GF-D8 (cell line): ENCODE measurements around the gene DES.

Experiments used
- DNase-seq: peaks from one replicate; lab custom pipeline; 2025; lab: John Stamatoyannopoulos, UW

Gene DES

DNA sequence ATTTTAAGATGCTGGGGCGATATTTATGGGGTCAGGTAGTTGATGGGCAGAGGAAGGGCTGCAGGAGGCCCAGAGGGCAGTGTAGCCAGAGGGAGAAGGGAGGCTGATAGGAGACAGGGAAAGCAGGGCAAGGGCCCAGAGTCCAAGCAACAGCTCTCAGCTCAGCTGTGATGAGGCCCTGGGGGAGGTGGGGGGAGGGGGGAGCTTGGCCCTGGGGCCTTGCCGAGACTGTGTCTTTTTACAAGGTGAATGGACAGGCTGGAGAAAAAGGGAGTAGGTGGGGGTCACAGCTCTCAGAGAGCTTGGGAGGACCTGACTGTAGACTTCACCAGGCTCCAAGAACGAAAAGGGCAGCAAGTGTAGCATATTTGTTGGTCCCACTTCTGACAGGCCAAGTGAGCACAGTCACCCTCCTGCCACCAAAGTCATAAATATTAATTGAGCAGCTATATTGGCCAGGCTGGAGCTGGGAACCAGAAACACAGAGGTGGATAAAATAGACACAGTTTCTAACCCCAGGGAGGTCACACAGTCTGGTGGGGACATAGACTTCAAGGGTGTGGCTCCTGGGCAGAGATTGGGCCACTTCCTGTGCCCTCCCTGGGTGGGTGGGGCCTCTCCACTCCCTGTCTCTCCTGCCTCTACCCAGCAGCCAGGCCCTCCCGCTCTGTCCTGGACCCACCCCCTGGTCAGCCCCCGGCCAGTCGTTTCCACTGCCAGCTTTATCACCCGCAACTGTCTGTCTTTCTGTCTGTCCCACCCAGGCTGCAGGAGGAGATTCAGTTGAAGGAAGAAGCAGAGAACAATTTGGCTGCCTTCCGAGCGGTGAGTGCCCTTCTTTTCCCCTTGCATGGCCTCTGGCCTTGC lies 1.4 kb downstream of the DES start:
- no peak for DNase-seq

DNA sequence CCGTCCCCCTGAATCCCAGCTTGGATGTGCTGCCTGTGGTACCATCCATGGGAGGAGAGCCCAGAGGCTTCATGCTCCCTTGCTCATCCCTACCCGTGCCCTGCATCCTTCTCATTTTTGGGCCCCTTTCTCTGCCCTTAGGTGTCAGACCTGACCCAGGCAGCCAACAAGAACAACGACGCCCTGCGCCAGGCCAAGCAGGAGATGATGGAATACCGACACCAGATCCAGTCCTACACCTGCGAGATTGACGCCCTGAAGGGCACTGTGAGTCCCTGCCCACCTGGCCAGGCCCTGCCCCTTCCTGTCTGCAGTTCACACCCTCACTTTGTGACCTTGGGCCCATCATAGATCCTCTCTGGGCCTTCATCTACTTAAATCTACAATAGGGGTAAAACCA lies 2.5 kb downstream of the DES start:
- no peak for DNase-seq

DNA sequence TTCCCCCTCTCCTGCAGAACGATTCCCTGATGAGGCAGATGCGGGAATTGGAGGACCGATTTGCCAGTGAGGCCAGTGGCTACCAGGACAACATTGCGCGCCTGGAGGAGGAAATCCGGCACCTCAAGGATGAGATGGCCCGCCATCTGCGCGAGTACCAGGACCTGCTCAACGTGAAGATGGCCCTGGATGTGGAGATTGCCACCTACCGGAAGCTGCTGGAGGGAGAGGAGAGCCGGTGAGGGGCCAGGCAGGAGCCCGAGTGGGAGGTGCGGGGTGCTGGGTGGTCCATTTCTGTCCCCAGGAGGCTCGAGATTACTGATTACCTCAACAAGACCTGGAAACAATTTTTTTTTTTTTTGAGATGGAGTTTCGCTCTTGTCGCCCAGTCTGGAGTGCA lies 3.1 kb downstream of the DES start:
- no peak for DNase-seq

DNA sequence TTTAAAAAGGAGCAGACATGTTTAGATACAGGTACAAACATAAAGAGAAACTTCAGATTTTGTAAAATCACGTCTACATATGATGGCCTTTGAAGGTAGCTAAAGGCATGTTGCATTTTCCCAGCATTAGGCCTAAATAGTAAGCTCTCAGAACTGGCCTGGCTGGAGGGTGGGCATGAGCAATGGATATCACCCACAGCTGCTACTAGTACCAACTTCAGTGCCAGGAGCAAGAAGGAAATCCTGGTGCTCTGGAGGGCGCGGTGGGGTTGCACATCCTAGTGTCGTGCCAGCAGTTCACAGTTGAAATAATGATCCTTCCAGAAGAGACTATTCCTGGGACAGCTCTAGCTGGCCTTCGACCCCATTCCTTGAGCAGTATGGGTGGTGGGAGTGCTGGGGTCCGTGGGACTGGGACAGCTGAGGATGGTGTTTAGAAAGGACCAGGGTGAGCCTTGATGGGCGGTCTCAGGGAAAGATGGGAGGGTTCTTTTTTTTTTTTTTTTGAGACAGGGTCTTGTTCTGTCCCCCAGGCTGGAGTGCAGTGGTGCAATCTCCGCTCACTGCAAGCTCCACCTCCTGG lies 4.9 kb downstream of the DES start:
- no peak for DNase-seq

- DNase-seq, result no peak
Measured at GRCh38 chr2:219423652-219424377, 5.6 kb downstream of the DES start.

DNA sequence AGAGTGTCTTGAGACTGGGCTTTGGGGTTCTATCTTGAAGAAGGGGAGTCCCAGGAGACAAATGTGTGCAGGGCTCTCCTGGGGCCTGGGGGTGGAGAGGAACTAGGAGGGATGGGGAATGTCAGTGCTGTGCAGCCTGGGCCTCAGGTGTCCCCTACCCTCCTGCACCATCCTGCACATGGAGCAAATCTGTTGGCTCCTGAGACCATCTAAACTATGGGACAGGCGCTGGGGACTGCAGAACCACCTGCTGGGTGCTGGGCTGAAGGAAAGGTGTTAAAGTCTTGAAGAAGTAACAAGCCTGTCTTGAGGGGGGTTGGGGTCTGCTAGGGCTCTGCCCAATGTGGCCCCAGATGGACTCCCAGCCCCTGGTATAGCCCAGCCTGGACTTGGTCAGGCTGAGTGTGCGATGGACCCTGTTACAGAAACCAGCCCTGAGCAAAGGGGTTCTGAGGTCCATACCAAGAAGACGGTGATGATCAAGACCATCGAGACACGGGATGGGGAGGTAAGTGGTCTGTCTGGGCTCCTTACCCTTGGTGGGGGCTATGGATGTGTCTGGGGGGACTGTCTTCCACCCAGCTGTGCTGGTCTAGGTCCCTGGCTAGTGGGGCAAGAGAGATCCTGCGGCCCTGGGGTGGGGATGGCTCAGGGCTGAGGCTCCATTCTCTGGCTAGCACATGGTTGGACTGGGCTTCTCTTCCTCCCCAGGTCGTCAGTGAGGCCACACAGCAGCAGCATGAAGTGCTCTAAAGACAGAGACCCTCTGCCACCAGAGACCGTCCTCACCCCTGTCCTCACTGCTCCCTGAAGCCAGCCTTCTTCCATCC lies 7.3 kb downstream of the DES start:
- no peak for DNase-seq

- no peak for DNase-seq
Measured at GRCh38 chr2:219426068-219426443, 7.9 kb downstream of the DES start.

GRCh38 chr2:219426534-219427136 lies 8.5 kb downstream of the DES start:
- DNase-seq, result no peak

DNA sequence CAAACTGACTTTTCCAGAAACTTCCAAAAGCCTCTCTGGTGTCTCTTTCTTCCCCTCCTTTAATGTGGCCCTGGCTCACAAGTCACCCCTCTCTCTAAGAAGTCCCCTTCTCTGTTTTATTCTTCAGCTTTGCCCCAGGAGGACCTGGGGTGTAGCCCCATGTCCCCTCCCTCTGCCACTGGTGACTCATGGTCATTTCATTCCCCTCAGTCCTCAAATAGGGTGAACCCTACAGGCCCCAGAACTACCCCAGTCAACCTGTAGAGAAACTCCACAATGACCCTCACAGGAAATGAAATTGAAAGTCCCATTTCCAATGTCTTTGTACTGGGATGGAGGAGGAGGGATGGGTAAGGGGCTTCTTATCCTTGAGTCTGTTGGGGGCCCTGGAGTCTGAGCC lies 10.3 kb downstream of the DES start:
- DNase-seq, result no peak

- DNase-seq, result no peak
Measured at GRCh38 chr2:219429958-219430606, 11.9 kb downstream of the DES start.

GRCh38 chr2:219430633-219431615 lies 12.7 kb downstream of the DES start:
- no peak for DNase-seq

DNA sequence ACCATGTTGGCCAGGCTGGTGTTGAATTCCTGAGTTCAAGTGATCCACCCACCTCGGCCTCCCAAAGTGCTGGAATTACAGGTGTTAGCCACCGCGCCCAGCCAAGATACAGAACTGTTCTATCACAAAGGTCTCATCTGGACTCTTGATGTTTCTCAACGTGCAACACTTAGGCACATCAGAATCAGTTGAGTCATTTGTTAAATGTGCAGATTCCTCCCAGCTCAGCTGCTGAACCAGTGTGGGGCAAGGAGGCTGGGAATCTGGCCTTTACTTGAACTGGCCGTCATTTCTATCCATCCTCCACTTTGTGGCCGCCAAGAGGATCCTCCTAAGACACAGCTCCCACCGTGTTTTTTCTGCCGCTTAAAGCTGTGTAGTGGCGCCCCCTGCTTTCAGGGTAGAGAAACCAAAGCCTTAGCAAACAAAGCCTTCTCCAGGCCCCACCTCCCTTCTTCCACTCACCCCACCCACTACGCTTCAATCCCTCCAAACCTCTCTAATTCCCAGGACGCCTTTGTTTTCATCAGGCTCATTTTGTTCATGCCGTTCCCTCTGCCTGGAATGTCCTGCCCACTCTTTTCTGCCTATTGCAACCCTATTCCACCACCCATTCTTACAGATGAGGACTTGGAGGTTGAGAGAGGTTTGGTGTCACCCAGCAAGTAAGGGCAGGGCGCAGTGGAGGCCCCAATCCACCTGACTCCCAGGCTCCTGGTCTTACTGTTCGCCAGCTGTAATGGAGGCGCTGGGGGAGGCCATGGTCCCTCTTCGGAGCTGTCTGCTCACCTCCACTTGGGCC lies 15.7 kb downstream of the DES start:
- no peak for DNase-seq

DNA sequence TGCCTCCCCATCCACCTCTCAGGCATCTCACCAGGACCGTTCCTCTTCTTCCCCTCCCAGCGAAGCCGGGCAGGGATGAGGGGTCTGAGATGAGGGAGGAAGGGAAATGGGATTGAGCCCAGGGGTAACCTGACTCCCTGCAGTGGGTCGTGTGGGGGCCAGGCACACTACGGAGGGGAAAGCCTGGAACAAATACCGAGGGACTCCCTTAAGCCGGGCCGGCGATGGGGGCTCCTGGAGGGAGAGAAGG lies 16.2 kb downstream of the DES start:
- no peak for DNase-seq

GRCh38 chr2:219434718-219435525 lies 16.7 kb downstream of the DES start, which contains the start of gene SPEG:
Gene SPEG (plus strand): TSS chr2:219434843. CDS start chr2:219434978, 135 bp downstream.
- no peak for DNase-seq

- no peak for DNase-seq
Measured at GRCh38 chr2:219435701-219436100, 17.5 kb downstream of the DES start.

DNA sequence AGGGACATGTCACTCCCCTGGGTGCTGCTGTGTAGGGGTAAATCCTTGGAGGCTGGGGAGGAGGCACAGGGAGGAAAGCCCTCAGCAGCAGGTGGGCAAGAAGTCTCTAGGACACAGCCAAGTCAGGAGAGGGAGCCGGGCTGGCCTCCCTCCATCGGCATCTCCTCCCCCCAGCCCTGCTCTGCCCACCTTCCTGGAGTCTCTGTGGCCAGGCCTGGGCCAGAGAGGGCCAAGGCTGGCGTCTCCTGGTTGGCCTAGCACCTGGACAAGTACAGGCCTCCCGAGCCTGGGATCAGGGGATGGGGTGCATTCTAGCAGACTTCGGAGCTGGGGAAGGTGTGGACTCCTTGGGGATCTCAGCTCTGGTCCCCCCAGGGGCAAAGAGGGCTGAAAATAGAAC lies 18.3 kb downstream of the DES start:
- DNase-seq, result no peak

- DNase-seq, result no peak
Measured at GRCh38 chr2:219437141-219437540, 19.0 kb downstream of the DES start.

- no peak for DNase-seq
Measured at GRCh38 chr2:219437690-219438206, 19.6 kb downstream of the DES start.
